Measurements from ENCODE around the gene CDC42BPG.

Gene CDC42BPG

DNA sequence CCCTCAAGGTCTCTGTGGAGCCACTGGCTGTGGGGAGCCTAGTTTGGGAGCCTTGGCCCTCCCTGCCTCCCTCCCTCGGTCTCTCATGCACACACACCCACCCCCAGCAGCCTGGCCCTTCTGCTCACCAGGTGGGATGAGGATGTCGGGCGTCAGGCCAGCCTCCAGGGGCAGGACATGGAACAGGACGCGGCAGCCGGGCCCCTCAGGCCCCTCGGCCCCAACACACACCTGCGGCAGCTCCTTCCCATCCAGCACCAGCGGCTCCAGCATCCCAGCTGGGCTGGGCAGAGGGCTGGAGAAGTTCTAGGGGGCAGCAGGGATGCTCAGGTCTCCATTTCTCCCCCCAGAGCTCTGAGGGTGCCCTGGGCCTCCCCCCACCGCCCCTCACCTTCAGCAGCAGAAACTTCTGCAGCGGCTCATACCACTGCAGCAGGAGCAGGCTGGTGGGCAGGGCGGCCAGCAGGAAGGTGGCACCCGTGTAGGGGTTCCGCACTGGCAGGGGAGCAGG is 52.6 kb downstream of the CDC42BPG start:
- H3K79me2 ChIP-seq (ENCODE audit: insufficient read depth, low read length): no peaks in the 10 kb centered on the region
- TF ChIP-seq, protein P1, sequence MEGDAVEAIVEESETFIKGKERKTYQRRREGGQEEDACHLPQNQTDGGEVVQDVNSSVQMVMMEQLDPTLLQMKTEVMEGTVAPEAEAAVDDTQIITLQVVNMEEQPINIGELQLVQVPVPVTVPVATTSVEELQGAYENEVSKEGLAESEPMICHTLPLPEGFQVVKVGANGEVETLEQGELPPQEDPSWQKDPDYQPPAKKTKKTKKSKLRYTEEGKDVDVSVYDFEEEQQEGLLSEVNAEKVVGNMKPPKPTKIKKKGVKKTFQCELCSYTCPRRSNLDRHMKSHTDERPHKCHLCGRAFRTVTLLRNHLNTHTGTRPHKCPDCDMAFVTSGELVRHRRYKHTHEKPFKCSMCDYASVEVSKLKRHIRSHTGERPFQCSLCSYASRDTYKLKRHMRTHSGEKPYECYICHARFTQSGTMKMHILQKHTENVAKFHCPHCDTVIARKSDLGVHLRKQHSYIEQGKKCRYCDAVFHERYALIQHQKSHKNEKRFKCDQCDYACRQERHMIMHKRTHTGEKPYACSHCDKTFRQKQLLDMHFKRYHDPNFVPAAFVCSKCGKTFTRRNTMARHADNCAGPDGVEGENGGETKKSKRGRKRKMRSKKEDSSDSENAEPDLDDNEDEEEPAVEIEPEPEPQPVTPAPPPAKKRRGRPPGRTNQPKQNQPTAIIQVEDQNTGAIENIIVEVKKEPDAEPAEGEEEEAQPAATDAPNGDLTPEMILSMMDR (IDR thresholded peaks at IDR 0.05; ENCODE audit: low read length): no peak
- TF ChIP-seq EZH2 (IDR thresholded peaks at IDR 0.05; ENCODE audit: borderline replicate concordance, low read length): no peak
- H3K36me3 ChIP-seq (ENCODE audit: insufficient read depth, low read length): peaks cover 39% of the 10 kb centered on the region
- no peak overlapping the region for H3K4me3 ChIP-seq (ENCODE audit: low read depth, low read length, poor library complexity, severe bottlenecking)
- peaks cover 6% of the 10 kb centered on the region for H3K4me1 ChIP-seq (ENCODE audit: insufficient read depth, low read length, severe bottlenecking)
- no peaks in the 10 kb centered on the region for H3K9me3 ChIP-seq (ENCODE audit: low read length)
- H3K9me2 ChIP-seq (ENCODE audit: low read depth, low read length): no peaks in the 10 kb centered on the region
- H3F3A ChIP-seq (ENCODE audit: insufficient read depth, low read length): no peaks in the 10 kb centered on the region
- no peak overlapping the region for H3K27ac ChIP-seq (ENCODE audit: low read depth, low read length, poor library complexity, severe bottlenecking)
- H2AFZ ChIP-seq (ENCODE audit: low read length): no peak overlapping the region
- H3K4me2 ChIP-seq (ENCODE audit: low read length): no peak overlapping the region
- H4K20me1 ChIP-seq (ENCODE audit: insufficient read depth, low read length): no peaks in the 10 kb centered on the region
- no peaks in the 10 kb centered on the region for H3K27me3 ChIP-seq (ENCODE audit: insufficient read depth, low read length)
- H3K9ac ChIP-seq (ENCODE audit: low read length): no peak overlapping the region

DNA sequence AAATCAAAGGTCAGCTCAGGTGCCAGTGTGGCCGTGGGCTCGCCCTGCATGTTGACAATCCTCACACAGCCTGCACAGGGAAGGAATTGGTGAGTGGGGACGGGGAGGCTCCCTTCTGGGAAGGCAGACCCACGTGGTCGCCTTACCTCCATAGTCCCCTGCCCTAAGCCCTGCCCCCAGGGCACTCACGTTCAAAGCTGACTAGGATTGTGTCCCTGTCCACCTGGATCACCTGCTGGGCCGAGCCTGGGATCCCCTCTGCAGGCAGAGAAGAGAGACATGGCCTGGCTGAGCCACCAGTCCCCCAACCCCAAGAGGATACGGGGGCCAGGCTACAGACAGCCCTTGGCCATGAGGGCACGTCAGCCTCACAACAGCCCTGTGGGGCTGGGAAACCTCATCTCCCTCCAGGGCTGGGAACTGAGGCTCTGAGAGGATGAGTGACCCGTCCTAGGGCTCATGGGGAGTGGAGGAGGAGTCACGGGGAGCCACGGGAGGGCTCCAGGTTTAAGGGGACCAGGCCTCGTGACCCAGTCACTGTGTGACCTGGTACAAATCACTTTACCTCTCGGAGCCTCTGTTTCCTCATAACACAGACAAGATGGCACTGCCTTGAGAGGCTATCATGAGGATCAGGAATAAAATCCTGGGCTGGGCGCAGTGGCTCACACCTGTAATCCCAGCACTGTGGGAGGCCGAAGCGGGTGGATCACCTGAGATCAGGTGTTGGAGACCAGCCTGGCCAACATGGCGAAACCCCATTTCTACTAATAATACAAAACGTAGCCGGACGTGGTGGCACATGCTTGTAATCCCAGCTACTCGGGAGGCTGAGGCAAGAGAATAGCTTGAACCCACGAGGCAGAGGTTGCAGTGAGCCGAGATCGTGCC is 54.0 kb downstream of the CDC42BPG start:
- H3K9me2 ChIP-seq (ENCODE audit: low read depth, low read length): no peaks in the 10 kb centered on the region
- no peak overlapping the region for H3K9ac ChIP-seq (ENCODE audit: low read length)

DNA sequence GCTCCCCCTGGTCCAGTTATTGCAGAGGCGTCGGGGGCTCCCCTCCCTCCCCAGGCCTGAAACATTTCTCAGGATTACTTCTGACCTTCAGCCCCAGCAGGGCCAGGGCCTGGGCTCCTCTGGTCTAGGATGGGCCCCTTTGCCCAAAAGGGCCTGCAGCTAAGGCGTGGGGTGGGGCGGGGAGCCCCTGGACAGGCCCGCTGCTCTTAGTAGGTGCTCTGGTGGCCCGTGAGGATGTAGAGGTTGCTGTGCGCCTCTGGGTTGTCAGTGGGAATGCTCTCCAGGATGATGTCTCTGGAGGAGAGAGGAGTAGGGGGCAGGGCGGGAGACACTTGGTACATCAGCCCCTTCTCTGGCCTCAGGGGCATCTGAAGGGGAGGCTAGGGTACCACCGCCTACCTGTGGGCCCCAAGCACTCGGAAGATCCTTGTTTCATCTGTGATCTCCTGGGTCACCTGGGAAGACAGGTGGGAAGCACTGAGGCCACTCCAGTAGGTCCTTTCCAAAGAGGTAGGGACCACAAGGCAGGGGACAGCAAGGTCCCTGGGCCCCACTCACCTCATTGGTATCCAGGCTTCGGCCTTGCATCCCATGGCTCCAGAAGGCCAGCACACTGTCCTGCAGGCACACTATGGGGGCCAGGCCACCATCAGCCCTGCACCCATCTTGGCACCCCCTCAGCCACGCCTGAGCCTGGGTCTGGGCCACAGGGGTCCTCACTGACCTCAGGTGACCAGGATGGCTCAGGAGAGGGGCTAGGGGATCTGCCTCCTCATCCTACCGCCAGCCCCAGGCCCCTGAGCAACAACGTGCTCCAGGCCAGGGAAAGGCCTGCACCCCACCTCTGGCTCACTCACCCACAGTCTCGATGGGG is 54.9 kb downstream of the CDC42BPG start:
- Histone ChIP-seq H3K4me1 (ENCODE audit: insufficient read depth, low read length, severe bottlenecking) (peaks cover 6% of the 10 kb centered on the region), H3K79me2 (ENCODE audit: insufficient read depth, low read length) (no peaks in the 10 kb centered on the region), H3K9me3 (ENCODE audit: low read length) (no peaks in the 10 kb centered on the region), H3K4me2 (ENCODE audit: low read length) (no peak overlapping the region), H4K20me1 (ENCODE audit: insufficient read depth, low read length) (no peaks in the 10 kb centered on the region), H3F3A (ENCODE audit: insufficient read depth, low read length) (no peaks in the 10 kb centered on the region), H3K27me3 (ENCODE audit: insufficient read depth, low read length) (no peaks in the 10 kb centered on the region), H3K36me3 (ENCODE audit: insufficient read depth, low read length) (peaks cover 31% of the 10 kb centered on the region; the same call in 1 of the 2 replicates), H3K9me2 (ENCODE audit: low read depth, low read length) (no peaks in the 10 kb centered on the region), H3K9ac (ENCODE audit: low read length) (no peak overlapping the region), H3K4me3 (ENCODE audit: low read depth, low read length, poor library complexity, severe bottlenecking) (no peak overlapping the region), H3K27ac (ENCODE audit: low read depth, low read length, poor library complexity, severe bottlenecking) (no peak overlapping the region), H2AFZ (ENCODE audit: low read length) (no peak overlapping the region)
- TF ChIP-seq, protein P1 (IDR thresholded peaks at IDR 0.05; ENCODE audit: low read length): no peak
- TF ChIP-seq EZH2 (IDR thresholded peaks at IDR 0.05; ENCODE audit: borderline replicate concordance, low read length): no peak

More for the DNA sequence above, 54.0 kb downstream of the CDC42BPG start:
- H2AFZ ChIP-seq (ENCODE audit: low read length): no peak overlapping the region
- H3F3A ChIP-seq (ENCODE audit: insufficient read depth, low read length): no peaks in the 10 kb centered on the region
- H3K4me1 ChIP-seq (ENCODE audit: insufficient read depth, low read length, severe bottlenecking): peaks cover 6% of the 10 kb centered on the region
- no peaks in the 10 kb centered on the region for H3K79me2 ChIP-seq (ENCODE audit: insufficient read depth, low read length)
- H3K27me3 ChIP-seq (ENCODE audit: insufficient read depth, low read length): no peaks in the 10 kb centered on the region
- no peaks in the 10 kb centered on the region for H4K20me1 ChIP-seq (ENCODE audit: insufficient read depth, low read length)
- no peak for TF ChIP-seq EZH2 (IDR thresholded peaks at IDR 0.05; ENCODE audit: borderline replicate concordance, low read length)
- TF ChIP-seq, protein P1 (IDR thresholded peaks at IDR 0.05; ENCODE audit: low read length): no peak
- no peaks in the 10 kb centered on the region for H3K9me3 ChIP-seq (ENCODE audit: low read length)
- no peak overlapping the region for H3K4me3 ChIP-seq (ENCODE audit: low read depth, low read length, poor library complexity, severe bottlenecking)
- peaks cover 31% of the 10 kb centered on the region; the same call in 1 of the 2 replicates for H3K36me3 ChIP-seq (ENCODE audit: insufficient read depth, low read length)
- no peak overlapping the region for H3K27ac ChIP-seq (ENCODE audit: low read depth, low read length, poor library complexity, severe bottlenecking)
- H3K4me2 ChIP-seq (ENCODE audit: low read length): no peak overlapping the region
